IPS DF 4.7 (cell line): Measurements from ENCODE around the gene BBLN.

Experiments used
- DNase-seq: peaks from one replicate; pipeline ENCODE4 v3.0.0-alpha.2; 2013; ENCODE audit warnings: low spot score; ENCODE audit errors: extremely low read depth

Gene BBLN

GRCh38 chr9:128211186-128211980, 51.3 kb downstream of the BBLN start:
- no peak for DNase-seq

- no peak for DNase-seq
These were observed 51.9 kb downstream of the BBLN start for GRCh38 chr9:128211981-128212281.
